Testis (tissue), 3 donors: ENCODE measurements around the gene NKIRAS2. TPM values are rescaled to one million over a fixed set of nuclear protein-coding genes. Genes with fewer than 3 reads are reported as not detected.

ENCODE experiments used
- DNase-seq: peaks from one replicate; pipeline ENCODE4 v3.0.0-alpha.2; 2019
- H3K27ac ChIP-seq, 2 donors: fragments of 200-600 bp; sonication (generic); one replicate each; pipeline ENCODE4 v1.5.1; 2019
- H3K27me3 ChIP-seq: fragments of 200-600 bp; sonication (generic); one replicate; pipeline ENCODE4 v1.5.1; 2019
- H3K36me3 ChIP-seq: fragments of 200-600 bp; sonication (generic); one replicate; pipeline ENCODE4 v1.5.1; 2017; ENCODE audit warnings: low read depth; ENCODE audit errors: missing control alignments
- H3K4me1 ChIP-seq: fragments of 200-600 bp; sonication (generic); one replicate; pipeline ENCODE4 v1.5.1; 2019
- H3K4me3 ChIP-seq, 2 donors: fragments of 200-600 bp; sonication (generic); one replicate each; pipeline ENCODE4 v1.5.1; 2017 to 2019
- H3K9me3 ChIP-seq: fragments of 200-600 bp; sonication (generic); one replicate; pipeline ENCODE4 v1.5.1; 2017
- CTCF ChIP-seq, 3 experiments: fragments of 450-650 bp in 2 of 3; fragments of 200-600 bp in 1 of 3; sonication (generic) in 1 of 3; IDR thresholded peaks; one replicate each; pipeline ENCODE4 v1.5.1; 2016 to 2019; ENCODE audit warnings: antibody characterized with exemption in 3 of 3, mild to moderate bottlenecking in 2 of 3, moderate library complexity in 1 of 3
- POLR2A ChIP-seq: fragments of 450-650 bp; IDR thresholded peaks from one replicate; pipeline ENCODE4 v1.6.1; 2017; ENCODE audit warnings: antibody characterized with exemption, mild to moderate bottlenecking, moderate library complexity
- WGBS, 2 donors: methylation state at CpG; one replicate each; pipeline ENCODE4 v1.1.5; 2018; 5-methylcytosine and 5-hydroxymethylcytosine counted together
- intact Hi-C: fragments of 100-400 bp; cut with DNase I; formaldehyde crosslinking; loops from one replicate; pipeline ENCODE4 v1.15.1; 2023; ENCODE audit warnings: low total_unique reads
- polyA plus RNA-seq: library from polyadenylated mRNA; stranded (reverse); fragments of 350-450 nt; fragmentation: Illumina TruSeq; extraction: RNeasy Lipid Tissue Mini Kit (QIAGEN cat#74804); gene quantifications from one replicate; pipeline ENCODE4 v1.2.3, GENCODE V29; 2014; ENCODE audit warnings: low read depth, low replicate concordance; ENCODE audit not compliant: insufficient read depth
- total RNA-seq, 2 donors: library from RNA; depleted of rRNA; stranded (reverse); fragments of >200 nt; gene quantifications; one replicate each; pipeline ENCODE4 v1.2.3, GENCODE V29; 2016

Gene NKIRAS2
- total and polyA plus RNA-seq, 3 donors from 2014 or later = 65.4 to 103 (median 85.1) TPM

GRCh38 chr17:41975099-41976083 lies 44.5 kb upstream of the NKIRAS2 start:
- intact Hi-C loops = no loop called here
- H3K4me1 ChIP-seq = peaks cover 41% of the 10 kb centered on the region
- H3K27me3 ChIP-seq = no peaks in the 10 kb centered on the region
- DNase-seq = no peak
- 77 to 87% methylated on average over 7 to 9 of the region's 9 CpGs for WGBS, 2 donors
- peak overlapping the region in 1 of 2 donors; percentile 82 for H3K27ac ChIP-seq
- H3K9me3 ChIP-seq = no peaks in the 10 kb centered on the region
- H3K4me3 ChIP-seq = no peak overlapping the region
- TF ChIP-seq POLR2A = no peak
- no peak for TF ChIP-seq CTCF (IDR thresholded peaks at IDR 0.05)
- H3K36me3 ChIP-seq = no peaks in the 10 kb centered on the region

- Histone ChIP-seq H3K9me3 (no peaks in the 10 kb centered on the region), H3K27ac (peak overlapping the region; percentile 41 to 82), H3K27me3 (no peaks in the 10 kb centered on the region), H3K4me3 (no peak overlapping the region), H3K4me1 (peaks cover 37% of the 10 kb centered on the region), H3K36me3 (no peaks in the 10 kb centered on the region)
- TF ChIP-seq POLR2A (no peak), CTCF (IDR thresholded peaks at IDR 0.05) (no peak)
- WGBS, 2 donors = 46 to 54% methylated on average over 10 to 11 of the region's 11 CpGs
- intact Hi-C loops = no loop called here
- peak; percentile 57 for DNase-seq
Observed at GRCh38 chr17:41976142-41976768, 43.6 kb upstream of the NKIRAS2 start.

GRCh38 chr17:41977991-41978390 lies 41.9 kb upstream of the NKIRAS2 start:
- no peak for TF ChIP-seq POLR2A
- no peak for TF ChIP-seq CTCF (IDR thresholded peaks at IDR 0.05)
- peak overlapping the region in 1 of 2 donors; percentile 82 for H3K27ac ChIP-seq
- H3K9me3 ChIP-seq = no peaks in the 10 kb centered on the region
- no peak overlapping the region for H3K4me3 ChIP-seq
- no peaks in the 10 kb centered on the region for H3K27me3 ChIP-seq
- peaks cover 27% of the 10 kb centered on the region for H3K4me1 ChIP-seq
- intact Hi-C loops = no loop called here
- H3K36me3 ChIP-seq = peaks cover 2% of the 10 kb centered on the region
- 90 to 93% methylated on average over 4 of the region's 4 CpGs for whole genome bisulfite sequencing, 2 donors
- DNase-seq = no peak

GRCh38 chr17:41982026-41982760 lies 37.7 kb upstream of the NKIRAS2 start:
- H3K27ac ChIP-seq = peak overlapping the region in 1 of 2 donors; percentile 11

More at GRCh38 chr17:41982026-41982760, 37.7 kb upstream of the NKIRAS2 start:
- TF ChIP-seq CTCF (IDR thresholded peaks at IDR 0.05) = no peak
- TF ChIP-seq POLR2A = no peak
- intact Hi-C loops = no loop called here
- peaks cover 2% of the 10 kb centered on the region for H3K36me3 ChIP-seq
- H3K27me3 ChIP-seq = no peaks in the 10 kb centered on the region
- no peaks in the 10 kb centered on the region for H3K9me3 ChIP-seq
- DNase-seq = no peak
- peaks cover 8% of the 10 kb centered on the region for H3K4me1 ChIP-seq
- no peak overlapping the region for H3K4me3 ChIP-seq
- 79 to 84% methylated on average over 14 of the region's 14 CpGs for WGBS, 2 donors
